Activated naive CD4-positive, alpha-beta T cell treated with anti-CD3 and anti-CD28 coated beads, Interleukin-2, amount 10 ng/mL, durations not matched to agents 7 days and 5 days (primary cell): ENCODE data around the gene ARHGAP12.

ENCODE experiments used
- CTCF ChIA-PET: fragments of 350-600 bp; sonication (Branson Sonifier 250); formaldehyde crosslinking; loops from one replicate; lab custom pipeline; 2021; ENCODE audit warnings: antibody characterized with exemption; lab: Charles Lee
- DNase-seq: peaks from one replicate; pipeline ENCODE4 v3.0.0-alpha.2; 2020
- H3K27ac Mint-ChIP-seq: one replicate; pipeline ENCODE4 v1.8.0; 2021; ENCODE audit warnings: mild to moderate bottlenecking, moderate library complexity, mixed read lengths
- H3K27me3 Mint-ChIP-seq: one replicate; pipeline ENCODE4 v1.8.0; 2021; ENCODE audit warnings: mild to moderate bottlenecking, mixed read lengths
- H3K36me3 Mint-ChIP-seq: one replicate; pipeline ENCODE4 v1.8.0; 2021; ENCODE audit warnings: mixed read lengths
- H3K4me1 Mint-ChIP-seq: one replicate; pipeline ENCODE4 v1.8.0; 2021; ENCODE audit warnings: mixed read lengths
- H3K4me3 Mint-ChIP-seq: one replicate; pipeline ENCODE4 v1.8.0; 2021; ENCODE audit warnings: mild to moderate bottlenecking, moderate library complexity, mixed read lengths
- H3K9me3 Mint-ChIP-seq: one replicate; pipeline ENCODE4 v1.8.0; 2021; ENCODE audit warnings: mixed read lengths

The ARHGAP12 gene

GRCh38 chr10:31939797-31940708 is 11.4 kb upstream of the ARHGAP12 start:
- Mint-ChIP-seq H3K4me1 (peaks cover 7% of the 10 kb centered on the region), H3K27me3 (peaks cover 11% of the 10 kb centered on the region), H3K36me3 (no peaks in the 10 kb centered on the region), H3K27ac (no peak overlapping the region), H3K9me3 (no peaks in the 10 kb centered on the region), H3K4me3 (no peak overlapping the region)
- CTCF ChIA-PET, result interaction anchor here (1.5 kb wide), 1 partner anchor 250 kb away, joined by 4 read pairs; no protein-coding TSS in a partner anchor
- DNase-seq, result no peak

- CTCF ChIA-PET, result interaction anchor here (1.1 kb wide), 1 partner anchor 13 kb away, joined by 3 read pairs; no protein-coding TSS in a partner anchor
- H3K4me3 Mint-ChIP-seq, result no peak overlapping the region
- H3K9me3 Mint-ChIP-seq, result no peaks in the 10 kb centered on the region
- H3K27ac Mint-ChIP-seq, result no peak overlapping the region
- no peaks in the 10 kb centered on the region for H3K36me3 Mint-ChIP-seq
- peaks cover 16% of the 10 kb centered on the region for H3K27me3 Mint-ChIP-seq
- peaks cover 7% of the 10 kb centered on the region for H3K4me1 Mint-ChIP-seq
- no peak for DNase-seq
These were observed 8.7 kb upstream of the ARHGAP12 start for GRCh38 chr10:31937371-31937770.

GRCh38 chr10:31936933-31937332 is 8.3 kb upstream of the ARHGAP12 start:
- no peak overlapping the region for H3K4me3 Mint-ChIP-seq
- H3K36me3 Mint-ChIP-seq, result no peaks in the 10 kb centered on the region

GRCh38 chr10:31936086-31936485 is 7.5 kb upstream of the ARHGAP12 start:
- no peaks in the 10 kb centered on the region for H3K9me3 Mint-ChIP-seq
- H3K4me3 Mint-ChIP-seq, result no peak overlapping the region
- no peaks in the 10 kb centered on the region for H3K36me3 Mint-ChIP-seq
- H3K4me1 Mint-ChIP-seq, result peaks cover 7% of the 10 kb centered on the region
- CTCF ChIA-PET, result no interaction called here
- H3K27ac Mint-ChIP-seq, result no peak overlapping the region
- peaks cover 10% of the 10 kb centered on the region for H3K27me3 Mint-ChIP-seq
- no peak for DNase-seq

More at GRCh38 chr10:31936933-31937332, 8.3 kb upstream of the ARHGAP12 start:
- CTCF ChIA-PET, result interaction anchor here (1.1 kb wide), 1 partner anchor 13 kb away, joined by 3 read pairs; no protein-coding TSS in a partner anchor
- H3K27ac Mint-ChIP-seq, result no peak overlapping the region
- no peak for DNase-seq
- H3K27me3 Mint-ChIP-seq, result peaks cover 15% of the 10 kb centered on the region
- H3K9me3 Mint-ChIP-seq, result no peaks in the 10 kb centered on the region
- peaks cover 7% of the 10 kb centered on the region for H3K4me1 Mint-ChIP-seq

- no peak for DNase-seq
- Mint-ChIP-seq H3K4me1 (peaks cover 10% of the 10 kb centered on the region), H3K36me3 (no peaks in the 10 kb centered on the region), H3K9me3 (no peaks in the 10 kb centered on the region), H3K4me3 (no peak overlapping the region), H3K27ac (no peak overlapping the region), H3K27me3 (peaks cover 10% of the 10 kb centered on the region)
- CTCF ChIA-PET, result no interaction called here
These were observed 7.0 kb upstream of the ARHGAP12 start for GRCh38 chr10:31935678-31936077.

- no peaks in the 10 kb centered on the region for H3K9me3 Mint-ChIP-seq
- no peak overlapping the region for H3K27ac Mint-ChIP-seq
- H3K27me3 Mint-ChIP-seq, result peaks cover 10% of the 10 kb centered on the region
- peaks cover 18% of the 10 kb centered on the region for H3K4me1 Mint-ChIP-seq
- no peak overlapping the region for H3K4me3 Mint-ChIP-seq
- DNase-seq, result no peak
- no peaks in the 10 kb centered on the region for H3K36me3 Mint-ChIP-seq
- CTCF ChIA-PET, result interaction anchor here (0.6 kb wide), 2 partner anchors 18 to 1585 kb away, joined by 3 read pairs; no protein-coding TSS in a partner anchor
These were observed 4.2 kb upstream of the ARHGAP12 start for GRCh38 chr10:31932838-31933237.

- CTCF ChIA-PET, result interaction anchor here (0.5 to 4.2 kb wide), 3 partner anchors 54 to 78 kb away, joined by 3 to 17 read pairs (median 3); no protein-coding TSS in a partner anchor
- Mint-ChIP-seq H3K36me3 (no peaks in the 10 kb centered on the region), H3K27me3 (peaks cover 10% of the 10 kb centered on the region), H3K4me3 (no peak overlapping the region), H3K9me3 (no peaks in the 10 kb centered on the region), H3K4me1 (peaks cover 35% of the 10 kb centered on the region), H3K27ac (no peak overlapping the region)
- no peak for DNase-seq
These were observed 2.2 kb upstream of the ARHGAP12 start for GRCh38 chr10:31930856-31931255.

- DNase-seq, result peak; percentile 52
- CTCF ChIA-PET, result interaction anchor here (0.5 to 4.2 kb wide), 9 partner anchors 9 to 97 kb away, joined by 3 to 17 read pairs (median 3); no protein-coding TSS in a partner anchor
- Mint-ChIP-seq H3K4me3 (peak overlapping the region; percentile 80), H3K36me3 (no peaks in the 10 kb centered on the region), H3K27ac (peak overlapping the region; percentile 69), H3K27me3 (peaks cover 7% of the 10 kb centered on the region), H3K4me1 (peaks cover 38% of the 10 kb centered on the region), H3K9me3 (no peaks in the 10 kb centered on the region)
These were observed 1.6 kb upstream of the ARHGAP12 start for GRCh38 chr10:31930023-31930751.

GRCh38 chr10:31929261-31930022 is 811 bp upstream of the ARHGAP12 start:
- peak overlapping the region; percentile 69 for H3K27ac Mint-ChIP-seq
- H3K9me3 Mint-ChIP-seq, result no peaks in the 10 kb centered on the region
- H3K27me3 Mint-ChIP-seq, result no peaks in the 10 kb centered on the region
- CTCF ChIA-PET, result interaction anchor here (0.9 to 4.2 kb wide), 6 partner anchors 9 to 83 kb away, joined by 3 to 17 read pairs (median 4); no protein-coding TSS in a partner anchor
- no peaks in the 10 kb centered on the region for H3K36me3 Mint-ChIP-seq
- peak; percentile 34 for DNase-seq
- peaks cover 44% of the 10 kb centered on the region for H3K4me1 Mint-ChIP-seq
- H3K4me3 Mint-ChIP-seq, result peak overlapping the region; percentile 80

GRCh38 chr10:31927884-31928548 is 615 bp downstream of the ARHGAP12 start:
- CTCF ChIA-PET, result interaction anchor here (4.2 kb wide), 1 partner anchor 66 kb away, joined by 17 read pairs; no protein-coding TSS in a partner anchor

GRCh38 chr10:31927565-31927883 is 1.1 kb downstream of the ARHGAP12 start:
- no peak for DNase-seq
- Mint-ChIP-seq H3K9me3 (no peaks in the 10 kb centered on the region), H3K4me3 (peak overlapping the region; percentile 80), H3K27ac (peak overlapping the region; percentile 83), H3K36me3 (peaks cover 2% of the 10 kb centered on the region), H3K27me3 (no peaks in the 10 kb centered on the region), H3K4me1 (peaks cover 62% of the 10 kb centered on the region)
- CTCF ChIA-PET, result interaction anchor here (4.2 kb wide), 1 partner anchor 65 kb away, joined by 17 read pairs; no protein-coding TSS in a partner anchor

More at GRCh38 chr10:31927884-31928548, 615 bp downstream of the ARHGAP12 start:
- H3K4me1 Mint-ChIP-seq, result peaks cover 58% of the 10 kb centered on the region
- H3K36me3 Mint-ChIP-seq, result peaks cover 2% of the 10 kb centered on the region
- peak overlapping the region; percentile 83 for H3K27ac Mint-ChIP-seq
- no peaks in the 10 kb centered on the region for H3K27me3 Mint-ChIP-seq
- DNase-seq, result peak; percentile 75
- H3K4me3 Mint-ChIP-seq, result peak overlapping the region; percentile 80
- H3K9me3 Mint-ChIP-seq, result no peaks in the 10 kb centered on the region

- Mint-ChIP-seq H3K27ac (peak overlapping the region; percentile 83), H3K36me3 (peaks cover 2% of the 10 kb centered on the region), H3K27me3 (no peaks in the 10 kb centered on the region), H3K4me3 (peak overlapping the region; percentile 80), H3K4me1 (peaks cover 67% of the 10 kb centered on the region), H3K9me3 (no peaks in the 10 kb centered on the region)
- no peak for DNase-seq
- CTCF ChIA-PET, result interaction anchor here (4.2 kb wide), 1 partner anchor 65 kb away, joined by 17 read pairs; no protein-coding TSS in a partner anchor
These were observed 1.7 kb downstream of the ARHGAP12 start for GRCh38 chr10:31926765-31927564.
